K562 (cell line): Measurements from ENCODE around the gene OBSL1. TPM values are rescaled to one million over a fixed set of nuclear protein-coding genes. Genes with fewer than 3 reads are reported as not detected.

ENCODE experiments used
- ATAC-seq: fragments of 200-7000 bp; cut with Tn5 transposase; 3 replicates; pipeline ENCODE4 v1.9.1; 2020; ENCODE audit warnings: moderate library complexity
- BruUV-seq: library from RNA; stranded (reverse); fragments of 400-500 nt; replicated peaks from 2 replicates; lab custom pipeline; 2021; lab: Mats Ljungman, UMichigan
- CTCF ChIA-PET: fragments of 300-600 bp; formaldehyde crosslinking; extraction: SDS; loops from one replicate; lab custom pipeline; 2021; ENCODE audit warnings: low intra/inter-chr PET ratio; lab: Yijun Ruan, JAX
- POLR2A ChIA-PET: fragments of 300-600, 350-650 bp; sonication (Branson Sonifier 250); formaldehyde crosslinking; extraction: SDS; loops from one replicate; lab custom pipeline; 2021; ENCODE audit warnings: antibody characterized with exemption, inconsistent platforms; lab: Yijun Ruan, JAX
- DNase-seq, 4 experiments: peaks; one replicate each; pipeline versions ENCODE4 v3.0.0 to v3.0.0-alpha.2; 2011 to 2018; ENCODE audit warnings: low spot score in 3 of 4, mixed read lengths in 3 of 4; ENCODE audit errors: extremely low read depth in 1 of 4
- FAIRE-seq: peaks from 2 replicates; lab custom pipeline; 2011; peaks lifted over from hg19 to GRCh38; lab: Jason Lieb, UNC
- H2AFZ ChIP-seq: 2 replicates; pipeline ENCODE4 v1.6.0; 2011; ENCODE audit warnings: low read depth, low read length, control low read depth, inconsistent platforms
- H3K27ac ChIP-seq: fragments of 200-600 bp; 3 replicates; pipeline ENCODE4 v1.8.0; 2011; ENCODE audit warnings: low read depth, mild to moderate bottlenecking, control low read depth, inconsistent platforms, low read length, moderate library complexity, mixed read lengths; ENCODE audit errors: extremely low read depth
- H3K27me3 ChIP-seq, 2 experiments: fragments of 300-600 bp in 1 of 2; 2 replicates in 1 of 2; 3 replicates in 1 of 2; pipeline versions ENCODE4 v1.6.0 to v1.8.0; 2011; ENCODE audit warnings: inconsistent platforms in 2 of 2, low read length in 2 of 2, mild to moderate bottlenecking in 1 of 2, mixed read lengths in 1 of 2, moderate library complexity in 1 of 2; ENCODE audit not compliant: control insufficient read depth in 2 of 2, insufficient read depth in 2 of 2
- H3K36me3 ChIP-seq: fragments of 300-600 bp; 3 replicates; pipeline ENCODE4 v1.8.0; 2011; ENCODE audit warnings: mild to moderate bottlenecking, low read length, inconsistent platforms; ENCODE audit not compliant: control insufficient read depth, insufficient read depth
- H3K4me1 ChIP-seq, 2 experiments: fragments of 200-600 bp in 1 of 2; replicated peaks in 1 of 2; 2 replicates in 1 of 2; 3 replicates in 1 of 2; pipeline versions ENCODE4 v1.5.1 to v1.8.0; 2011; ENCODE audit warnings: inconsistent platforms in 2 of 2, low read length in 2 of 2, mild to moderate bottlenecking in 1 of 2, mixed read lengths in 1 of 2, moderate library complexity in 1 of 2; ENCODE audit not compliant: control insufficient read depth in 2 of 2, insufficient read depth in 2 of 2
- H3K4me2 ChIP-seq: 2 replicates; pipeline ENCODE4 v1.6.1; 2011; ENCODE audit warnings: low read length, control low read depth, inconsistent platforms, mixed read lengths; ENCODE audit not compliant: insufficient read depth
- H3K4me3 ChIP-seq: fragments of 200-600 bp; sonication (generic), shearing (Covaris generic); 2 replicates; pipeline ENCODE4 v1.5.1; 2016; ENCODE audit warnings: control low read depth, inconsistent platforms
- H3K79me2 ChIP-seq: fragments of 200-600 bp; 3 replicates; pipeline ENCODE4 v1.8.0; 2011; ENCODE audit warnings: low read length, inconsistent platforms; ENCODE audit not compliant: control insufficient read depth, insufficient read depth
- H3K9ac ChIP-seq, 2 experiments: 2 replicates each; pipeline versions ENCODE4 v1.6.0 to v1.6.1; 2011; ENCODE audit warnings: low read depth in 2 of 2, low read length in 2 of 2, control low read depth in 1 of 2, inconsistent platforms in 1 of 2, mild to moderate bottlenecking in 1 of 2, mixed read lengths in 1 of 2; ENCODE audit not compliant: insufficient read depth in 1 of 2
- H3K9me1 ChIP-seq: one replicate; pipeline ENCODE4 v1.6.0; 2011; ENCODE audit warnings: inconsistent platforms, mild to moderate bottlenecking, low read length, moderate library complexity; ENCODE audit not compliant: control insufficient read depth, insufficient read depth
- H3K9me3 ChIP-seq: replicated peaks from 2 replicates; pipeline ENCODE4 v1.5.1; 2011; ENCODE audit warnings: low read depth, low read length, inconsistent platforms; ENCODE audit not compliant: control insufficient read depth, insufficient read depth
- H4K20me1 ChIP-seq: replicated peaks from 2 replicates; pipeline ENCODE4 v1.6.1; 2011; ENCODE audit warnings: low read length, inconsistent platforms, mixed read lengths; ENCODE audit not compliant: control insufficient read depth, insufficient read depth
- ADNP ChIP-seq: fragments of 200-800 bp; sonication (Bioruptor generic); IDR thresholded peaks from 2 replicates; pipeline ENCODE4 v1.6.1; 2016; ENCODE audit warnings: missing genetic modification characterization, missing compliant biosample characterization
- CHD2 ChIP-seq: IDR thresholded peaks from 2 replicates; pipeline ENCODE4 v1.6.1; 2011; ENCODE audit warnings: low read depth, low read length
- ETS2 ChIP-seq: IDR thresholded peaks from 2 replicates; pipeline ENCODE4 v1.6.1; 2016; ENCODE audit warnings: borderline replicate concordance, missing genetic modification characterization, mild to moderate bottlenecking, moderate library complexity, missing compliant biosample characterization; ENCODE audit not compliant: poor library complexity, severe bottlenecking
- POLR2G ChIP-seq: fragments of 200-400 bp; formaldehyde crosslinking; IDR thresholded peaks from 2 replicates; pipeline ENCODE4 v1.6.1; 2017; ENCODE audit warnings: low read depth, mild to moderate bottlenecking, antibody characterized with exemption, low read length, moderate library complexity
- SRF ChIP-seq, 2 experiments: fragments of 250-450, 450-650 bp in 1 of 2; sonication (Bioruptor Pico) in 1 of 2; sonication (generic) in 1 of 2; formaldehyde crosslinking; IDR thresholded peaks; 2 replicates each; pipeline versions ENCODE4 v1.5.0 to v1.5.1; 2020 to 2022; ENCODE audit warnings: mild to moderate bottlenecking in 1 of 2, missing genetic modification reagents in 1 of 2
- ZNF224 ChIP-seq: sonication (generic); formaldehyde crosslinking; IDR thresholded peaks from 2 replicates; pipeline ENCODE4 v1.8.0; 2022; ENCODE audit warnings: mild to moderate bottlenecking, missing genetic modification reagents
- WGBS: fragments of 100-300 bp; shearing (Covaris generic); methylation state at CpG from one replicate; pipeline ENCODE4 v1.1.6; 2016; ENCODE audit warnings: low coverage, mixed read lengths; ENCODE audit not compliant: insufficient coverage; ENCODE audit errors: missing lambda C conversion rate; 5-methylcytosine and 5-hydroxymethylcytosine counted together
- in situ Hi-C: fragments of 300-500 bp; cut with MboI; formaldehyde crosslinking; loops from 4 replicates; pipeline ENCODE4 v1.15.0; 2018; ENCODE audit warnings: inconsistent platforms, mixed read lengths
- intact Hi-C: fragments of 100-400 bp; cut with micrococcal nuclease; formaldehyde crosslinking; loops from 2 replicates; pipeline ENCODE4 v1.14.2; 2022
- polyA plus RNA-seq, 8 experiments: library from polyadenylated mRNA; depleted of rRNA in 4 of 8; stranded (reverse) in 5 of 8; unstranded in 3 of 8; fragments of >200 nt; fragmentation: Nextera tagmentation in 2 of 8; fragmentation: Illumina TruSeq in 1 of 8; extraction: Ambion mirVana in 2 of 8; extraction: Trizol in 1 of 8; gene quantifications; 2 replicates each; pipeline versions ENCODE4 v1.2.1 to v1.2.3, GENCODE V29; 2011 to 2014; ENCODE audit warnings: inconsistent platforms in 1 of 8, missing spikeins in 1 of 8
- total RNA-seq, 7 experiments: library from RNA; depleted of rRNA in 6 of 7; stranded (reverse); fragments of >200 nt in 6 of 7; fragmentation: Illumina TruSeq in 2 of 7; extraction: Trizol in 2 of 7; gene quantifications; 2 replicates each; pipeline versions ENCODE4 v1.2.1 to v1.2.3, GENCODE V29; 2011 to 2021; ENCODE audit warnings: low replicate concordance in 1 of 7
- TF ChIP-seq, protein P1 (sequence below), 2 experiments: fragments of 450-650 bp in 1 of 2; IDR thresholded peaks; 2 replicates each; pipeline ENCODE4 v1.6.1; 2011 to 2017; ENCODE audit warnings: low read depth in 2 of 2, antibody characterized with exemption in 1 of 2, borderline replicate concordance in 1 of 2, low read length in 1 of 2, mild to moderate bottlenecking in 1 of 2, mixed read lengths in 1 of 2; ENCODE audit not compliant: control insufficient read depth in 1 of 2

Gene OBSL1
- total and polyA plus RNA-seq, 9 of the 15 experiments (the other 6 are each of a cell fraction or from before 2014, with no cell fraction given) = 1.2 to 26.6 (median 8.6) TPM

GRCh38 chr2:219532378-219532649, 39.0 kb downstream of the OBSL1 start (continued):
- TF ChIP-seq CHD2 (no peak), ADNP (tag) (no peak), ZNF224 (CRISPR knock-in tag) (no peak)

GRCh38 chr2:219531639-219532377, 39.5 kb downstream of the OBSL1 start:
- WGBS = 88% methylated on average over 12 of the region's 20 CpGs
- Histone ChIP-seq H4K20me1 (0 out of 2 replicates have a peak, but pooled peaks cover 3% of the 10 kb centered on the region), H3K27me3 (no peaks in the 10 kb centered on the region), H3K9me3 (no peaks in the 10 kb centered on the region), H2AFZ (no peak overlapping the region), H3K9me1 (no peaks in the 10 kb centered on the region), H3K4me2 (no peak overlapping the region), H3K4me3 (no peak overlapping the region), H3K79me2 (peaks cover 59% of the 10 kb centered on the region), H3K27ac (no peak overlapping the region)
- no TSS peak for BruUV-seq
- ChIA-PET CTCF (interaction anchor here (0.7 to 3.2 kb wide), 2 partner anchors 56 to 129 kb away, joined by 3 to 25 read pairs; no protein-coding TSS in a partner anchor), POLR2A (interaction anchor here (0.7 kb wide), 1 partner anchor 32 kb away, joined by 4 read pairs; no protein-coding TSS in a partner anchor)
- intact Hi-C loops = loop anchor here (2.0 kb wide), 1 partner anchor 37 kb away; no protein-coding TSS in a partner anchor
- no peak for ATAC-seq
- FAIRE-seq = no peak
- TF ChIP-seq SRF (CRISPR knock-in tag; IDR thresholded peaks at IDR 0.05) = no peak
- TF ChIP-seq, protein P1, sequence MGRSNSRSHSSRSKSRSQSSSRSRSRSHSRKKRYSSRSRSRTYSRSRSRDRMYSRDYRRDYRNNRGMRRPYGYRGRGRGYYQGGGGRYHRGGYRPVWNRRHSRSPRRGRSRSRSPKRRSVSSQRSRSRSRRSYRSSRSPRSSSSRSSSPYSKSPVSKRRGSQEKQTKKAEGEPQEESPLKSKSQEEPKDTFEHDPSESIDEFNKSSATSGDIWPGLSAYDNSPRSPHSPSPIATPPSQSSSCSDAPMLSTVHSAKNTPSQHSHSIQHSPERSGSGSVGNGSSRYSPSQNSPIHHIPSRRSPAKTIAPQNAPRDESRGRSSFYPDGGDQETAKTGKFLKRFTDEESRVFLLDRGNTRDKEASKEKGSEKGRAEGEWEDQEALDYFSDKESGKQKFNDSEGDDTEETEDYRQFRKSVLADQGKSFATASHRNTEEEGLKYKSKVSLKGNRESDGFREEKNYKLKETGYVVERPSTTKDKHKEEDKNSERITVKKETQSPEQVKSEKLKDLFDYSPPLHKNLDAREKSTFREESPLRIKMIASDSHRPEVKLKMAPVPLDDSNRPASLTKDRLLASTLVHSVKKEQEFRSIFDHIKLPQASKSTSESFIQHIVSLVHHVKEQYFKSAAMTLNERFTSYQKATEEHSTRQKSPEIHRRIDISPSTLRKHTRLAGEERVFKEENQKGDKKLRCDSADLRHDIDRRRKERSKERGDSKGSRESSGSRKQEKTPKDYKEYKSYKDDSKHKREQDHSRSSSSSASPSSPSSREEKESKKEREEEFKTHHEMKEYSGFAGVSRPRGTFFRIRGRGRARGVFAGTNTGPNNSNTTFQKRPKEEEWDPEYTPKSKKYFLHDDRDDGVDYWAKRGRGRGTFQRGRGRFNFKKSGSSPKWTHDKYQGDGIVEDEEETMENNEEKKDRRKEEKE (IDR thresholded peaks at IDR 0.05; ENCODE audit: borderline replicate concordance in 1 of 2, control insufficient read depth in 1 of 2, low read depth in 2 of 2, low read length in 1 of 2) = no peak
- 0 out of 2 replicates have a peak, but pooled peaks have one; percentile 21 for TF ChIP-seq POLR2G
- no peak for TF ChIP-seq ETS2
- TF ChIP-seq, all 486 proteins: peak for 1
- H3K9ac ChIP-seq = peak overlapping the region in 1 of 2 experiments; percentile 45; a peak in 1 of 4 replicates
- in situ Hi-C loops = loop anchor here (5.0 kb wide), 1 partner anchor 125 kb away; no protein-coding TSS in a partner anchor
- H3K4me1 ChIP-seq = peaks cover 33 to 52% of the 10 kb centered on the region in 2 experiments
- H3K36me3 ChIP-seq = peaks cover 47% of the 10 kb centered on the region; the same call in 2 of the 3 replicates
- DNase-seq = no peak
